Astrocyte of the cerebellum (primary cell): ENCODE measurements around the gene FHL1.
A peak's percentile ranks its signal among the peaks of the same experiment; 100 is the strongest.

ENCODE experiments used
- DNase-seq: peaks from one replicate; pipeline ENCODE4 v3.0.0-alpha.2; 2011; ENCODE audit warnings: low read depth
- H3K4me3 ChIP-seq: 2 replicates; pipeline ENCODE4 v1.5.1; 2011; ENCODE audit warnings: mild to moderate bottlenecking, low read depth, low read length, moderate library complexity
- in situ Hi-C: cut with HindIII; loops from 2 replicates; pipeline ENCODE4 v1.10.0; 2017; ENCODE audit warnings: low sequenced_read_pairs
- TF ChIP-seq, protein P1 (sequence below): IDR thresholded peaks from 2 replicates; pipeline ENCODE4 v1.5.1; 2012; ENCODE audit warnings: low read length, low read depth, moderate library complexity, mild to moderate bottlenecking; ENCODE audit errors: missing control alignments

The FHL1 gene

DNA sequence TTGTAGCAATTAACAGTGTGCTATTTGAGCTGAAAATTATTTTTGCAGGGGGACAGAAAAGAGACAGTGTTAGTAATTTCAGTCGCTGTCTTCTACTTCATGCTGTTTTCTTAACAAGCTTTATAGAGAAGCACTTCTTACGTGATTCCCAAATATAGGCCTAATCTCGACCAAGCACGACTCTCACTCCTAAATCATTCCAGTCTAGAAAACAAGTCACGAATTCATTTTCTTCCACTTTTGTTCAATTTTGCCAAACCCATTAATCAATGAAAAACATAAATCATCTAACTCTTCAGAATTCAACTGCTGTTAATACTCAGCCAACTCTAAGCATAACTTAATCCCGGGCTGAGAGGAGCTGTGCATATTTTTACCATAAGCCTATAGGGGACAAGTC is 21.0 kb upstream of the FHL1 start:
- DNase-seq, result no peak
- no peak overlapping the region for H3K4me3 ChIP-seq
- TF ChIP-seq, protein P1, sequence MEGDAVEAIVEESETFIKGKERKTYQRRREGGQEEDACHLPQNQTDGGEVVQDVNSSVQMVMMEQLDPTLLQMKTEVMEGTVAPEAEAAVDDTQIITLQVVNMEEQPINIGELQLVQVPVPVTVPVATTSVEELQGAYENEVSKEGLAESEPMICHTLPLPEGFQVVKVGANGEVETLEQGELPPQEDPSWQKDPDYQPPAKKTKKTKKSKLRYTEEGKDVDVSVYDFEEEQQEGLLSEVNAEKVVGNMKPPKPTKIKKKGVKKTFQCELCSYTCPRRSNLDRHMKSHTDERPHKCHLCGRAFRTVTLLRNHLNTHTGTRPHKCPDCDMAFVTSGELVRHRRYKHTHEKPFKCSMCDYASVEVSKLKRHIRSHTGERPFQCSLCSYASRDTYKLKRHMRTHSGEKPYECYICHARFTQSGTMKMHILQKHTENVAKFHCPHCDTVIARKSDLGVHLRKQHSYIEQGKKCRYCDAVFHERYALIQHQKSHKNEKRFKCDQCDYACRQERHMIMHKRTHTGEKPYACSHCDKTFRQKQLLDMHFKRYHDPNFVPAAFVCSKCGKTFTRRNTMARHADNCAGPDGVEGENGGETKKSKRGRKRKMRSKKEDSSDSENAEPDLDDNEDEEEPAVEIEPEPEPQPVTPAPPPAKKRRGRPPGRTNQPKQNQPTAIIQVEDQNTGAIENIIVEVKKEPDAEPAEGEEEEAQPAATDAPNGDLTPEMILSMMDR, result no peak
- in situ Hi-C loops, result no loop called here

DNA sequence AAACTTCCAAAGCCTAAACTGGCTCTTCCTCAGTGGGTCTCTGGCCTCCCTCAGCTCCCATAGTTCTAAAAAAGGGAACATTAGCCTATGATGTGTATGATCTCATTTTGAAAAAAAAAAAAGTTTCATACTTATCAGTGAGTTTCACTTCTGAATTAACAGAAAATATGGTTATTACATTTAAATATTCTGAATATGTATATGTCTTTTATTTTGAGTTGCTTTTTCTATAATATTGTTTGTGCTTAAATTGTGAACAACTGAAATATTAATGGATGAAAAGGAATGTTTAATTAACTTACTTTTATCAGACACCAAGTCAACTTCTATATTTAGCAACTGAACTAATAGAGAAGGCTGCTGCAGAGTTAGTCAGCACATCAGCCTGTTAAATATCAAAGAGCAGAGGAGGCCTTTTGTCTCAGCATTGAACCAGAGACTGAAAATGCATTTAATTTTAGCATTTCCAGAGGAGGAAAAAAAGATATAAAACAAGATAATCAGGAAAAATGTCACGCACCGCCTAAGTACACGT is 20.4 kb upstream of the FHL1 start:
- H3K4me3 ChIP-seq, result no peak overlapping the region
- TF ChIP-seq, protein P1, result no peak
- in situ Hi-C loops, result no loop called here
- no peak for DNase-seq

DNA sequence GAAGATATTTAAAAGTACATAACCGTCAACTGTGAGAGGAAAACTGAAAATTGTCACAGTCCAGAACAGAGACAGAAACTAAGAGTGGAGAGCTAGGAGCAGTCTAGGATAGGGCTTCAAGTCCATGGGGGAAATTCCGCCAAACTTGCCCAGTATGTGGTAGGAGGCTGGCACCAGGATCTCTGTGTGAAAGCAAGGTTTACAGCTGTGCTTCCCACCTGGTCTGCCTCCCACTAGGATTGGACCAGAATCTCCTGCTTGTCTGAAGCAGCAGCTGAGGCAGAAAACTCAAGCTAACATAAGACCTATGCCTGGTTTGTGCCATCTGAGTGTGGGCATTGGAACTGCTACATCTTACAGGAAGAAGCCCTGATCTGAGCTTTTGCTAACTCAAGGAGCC is 18.6 kb upstream of the FHL1 start:
- in situ Hi-C loops, result no loop called here
- DNase-seq, result no peak
- TF ChIP-seq, protein P1, result no peak
- no peak overlapping the region for H3K4me3 ChIP-seq

DNA sequence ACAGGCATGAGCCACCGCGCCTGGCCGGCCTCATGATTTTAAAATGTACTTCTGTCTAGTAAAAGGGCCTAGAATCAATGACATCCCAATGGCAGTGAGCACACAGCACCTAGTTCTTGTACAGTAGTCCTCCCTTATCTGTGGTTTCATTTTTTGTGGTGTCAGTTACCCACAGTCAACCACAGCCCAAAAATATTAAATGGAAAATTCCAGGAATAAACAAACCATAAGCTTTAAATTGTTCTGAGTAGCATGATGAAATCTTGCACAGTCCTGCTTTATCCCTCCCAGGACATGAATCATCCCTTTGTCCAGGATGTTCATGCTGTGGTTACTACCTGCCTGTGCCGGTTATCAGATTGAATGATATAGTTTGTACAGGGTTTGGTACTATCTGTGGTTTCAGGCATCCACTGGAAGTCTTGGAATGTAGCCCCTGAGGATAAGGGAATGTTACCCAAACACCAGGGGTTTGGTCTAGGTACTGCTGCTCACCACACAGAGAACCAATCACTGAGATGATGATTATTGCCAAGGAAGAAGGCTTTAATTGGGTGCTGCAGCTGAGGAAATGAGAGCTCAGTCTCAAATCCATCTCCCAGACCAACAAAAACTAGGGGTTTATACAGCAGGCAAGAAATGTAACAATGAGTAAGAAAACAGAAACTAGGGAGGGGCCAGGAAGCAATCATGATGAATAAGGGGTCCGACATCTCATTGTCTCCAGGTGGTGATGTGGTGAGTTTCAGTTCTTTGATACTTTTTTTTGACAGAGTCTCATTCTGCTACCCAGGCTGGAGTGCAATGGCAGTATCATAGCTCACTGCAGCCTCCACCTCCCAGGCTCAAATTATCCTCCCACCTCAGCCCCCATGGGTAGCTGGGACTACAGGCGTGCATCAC is 16.2 kb upstream of the FHL1 start:
- TF ChIP-seq, protein P1, result no peak
- in situ Hi-C loops, result no loop called here
- H3K4me3 ChIP-seq, result no peak overlapping the region
- peak; percentile 81 for DNase-seq

DNA sequence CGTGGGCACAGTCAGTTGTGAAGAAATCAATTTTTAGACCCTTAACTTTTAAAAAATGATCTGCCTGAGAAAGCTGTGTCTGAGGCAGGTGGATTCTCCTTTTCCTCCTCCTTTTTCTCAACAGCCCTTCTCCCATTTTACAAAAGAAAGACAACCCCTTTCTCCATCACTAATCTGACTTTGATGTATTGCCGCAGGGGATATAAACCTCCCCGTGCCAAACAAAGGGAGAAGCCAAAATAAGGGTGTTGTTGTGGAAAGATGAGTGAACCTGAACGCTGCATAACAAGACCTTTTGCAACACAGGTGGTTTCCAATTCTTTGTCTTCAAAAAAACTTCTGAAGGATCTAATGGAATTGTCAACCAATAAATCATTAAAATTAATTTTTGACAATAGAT is 8.4 kb upstream of the FHL1 start:
- no peak for DNase-seq

DNA sequence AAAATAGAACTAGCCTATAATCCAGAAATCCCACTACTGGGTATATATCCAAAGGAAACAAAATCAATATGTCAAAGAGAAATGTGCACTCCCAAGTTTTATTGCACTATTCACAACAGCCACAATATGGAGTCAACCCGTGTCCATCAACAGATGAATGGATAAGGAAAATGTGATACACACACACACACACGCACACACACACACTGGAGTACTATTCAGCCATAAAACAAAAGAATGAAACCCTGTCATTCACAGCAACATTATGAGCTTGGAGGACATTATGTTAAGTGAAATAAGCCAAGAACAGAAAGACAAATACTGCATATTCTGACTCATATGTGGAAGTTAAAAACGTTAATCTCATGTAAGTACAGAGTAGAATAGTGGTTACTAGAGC is 5.8 kb upstream of the FHL1 start:
- no peak for DNase-seq
- no peak overlapping the region for H3K4me3 ChIP-seq
- TF ChIP-seq, protein P1, result no peak
- in situ Hi-C loops, result no loop called here

More for the DNA sequence above, 8.4 kb upstream of the FHL1 start:
- in situ Hi-C loops, result no loop called here
- no peak overlapping the region for H3K4me3 ChIP-seq
- TF ChIP-seq, protein P1, result no peak
